Astrocyte (in vitro differentiated cells and primary cell): ENCODE measurements around the gene PLXNC1.

ENCODE experiments used
- EZH2 ChIP-seq: IDR thresholded peaks from 2 replicates; pipeline ENCODE4 v1.6.1; 2012; ENCODE audit warnings: mild to moderate bottlenecking, low read length, inconsistent platforms; ENCODE audit not compliant: insufficient read depth
- TF ChIP-seq, protein P1 (sequence below): IDR thresholded peaks from 2 replicates; pipeline ENCODE4 v1.5.1; 2011; ENCODE audit warnings: low read depth, mild to moderate bottlenecking, inconsistent platforms, low read length, moderate library complexity; ENCODE audit not compliant: insufficient read depth

DNA sequence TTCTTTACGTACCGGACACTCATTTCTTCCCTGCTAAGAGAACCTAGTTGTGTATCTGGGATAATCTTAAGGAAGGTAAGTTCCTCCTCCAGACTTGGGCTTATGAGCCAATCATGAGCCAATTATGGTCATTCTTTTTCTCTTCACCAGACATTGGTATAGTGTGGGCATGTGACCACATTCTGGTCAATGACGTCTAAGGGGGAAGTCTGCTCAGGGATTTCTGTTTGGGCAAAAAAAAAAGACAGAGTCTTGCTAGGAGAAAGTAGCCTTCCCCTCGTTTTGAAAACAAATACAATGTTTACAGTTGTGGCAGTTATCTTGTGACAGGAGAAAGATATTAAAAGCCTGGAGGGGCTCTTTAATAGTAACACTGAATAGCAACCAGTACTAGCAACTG, 20.1 kb upstream of the PLXNC1 start:
- TF ChIP-seq, protein P1, sequence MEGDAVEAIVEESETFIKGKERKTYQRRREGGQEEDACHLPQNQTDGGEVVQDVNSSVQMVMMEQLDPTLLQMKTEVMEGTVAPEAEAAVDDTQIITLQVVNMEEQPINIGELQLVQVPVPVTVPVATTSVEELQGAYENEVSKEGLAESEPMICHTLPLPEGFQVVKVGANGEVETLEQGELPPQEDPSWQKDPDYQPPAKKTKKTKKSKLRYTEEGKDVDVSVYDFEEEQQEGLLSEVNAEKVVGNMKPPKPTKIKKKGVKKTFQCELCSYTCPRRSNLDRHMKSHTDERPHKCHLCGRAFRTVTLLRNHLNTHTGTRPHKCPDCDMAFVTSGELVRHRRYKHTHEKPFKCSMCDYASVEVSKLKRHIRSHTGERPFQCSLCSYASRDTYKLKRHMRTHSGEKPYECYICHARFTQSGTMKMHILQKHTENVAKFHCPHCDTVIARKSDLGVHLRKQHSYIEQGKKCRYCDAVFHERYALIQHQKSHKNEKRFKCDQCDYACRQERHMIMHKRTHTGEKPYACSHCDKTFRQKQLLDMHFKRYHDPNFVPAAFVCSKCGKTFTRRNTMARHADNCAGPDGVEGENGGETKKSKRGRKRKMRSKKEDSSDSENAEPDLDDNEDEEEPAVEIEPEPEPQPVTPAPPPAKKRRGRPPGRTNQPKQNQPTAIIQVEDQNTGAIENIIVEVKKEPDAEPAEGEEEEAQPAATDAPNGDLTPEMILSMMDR: no peak
- no peak for TF ChIP-seq EZH2
